CD1c-positive myeloid dendritic cell (primary cell): ENCODE data around the gene PPP1CC.

Source experiments
- DNase-seq: peaks from one replicate; pipeline ENCODE4 v3.0.0-alpha.2; 2016; ENCODE audit errors: extremely low spot score

The PPP1CC gene

DNA sequence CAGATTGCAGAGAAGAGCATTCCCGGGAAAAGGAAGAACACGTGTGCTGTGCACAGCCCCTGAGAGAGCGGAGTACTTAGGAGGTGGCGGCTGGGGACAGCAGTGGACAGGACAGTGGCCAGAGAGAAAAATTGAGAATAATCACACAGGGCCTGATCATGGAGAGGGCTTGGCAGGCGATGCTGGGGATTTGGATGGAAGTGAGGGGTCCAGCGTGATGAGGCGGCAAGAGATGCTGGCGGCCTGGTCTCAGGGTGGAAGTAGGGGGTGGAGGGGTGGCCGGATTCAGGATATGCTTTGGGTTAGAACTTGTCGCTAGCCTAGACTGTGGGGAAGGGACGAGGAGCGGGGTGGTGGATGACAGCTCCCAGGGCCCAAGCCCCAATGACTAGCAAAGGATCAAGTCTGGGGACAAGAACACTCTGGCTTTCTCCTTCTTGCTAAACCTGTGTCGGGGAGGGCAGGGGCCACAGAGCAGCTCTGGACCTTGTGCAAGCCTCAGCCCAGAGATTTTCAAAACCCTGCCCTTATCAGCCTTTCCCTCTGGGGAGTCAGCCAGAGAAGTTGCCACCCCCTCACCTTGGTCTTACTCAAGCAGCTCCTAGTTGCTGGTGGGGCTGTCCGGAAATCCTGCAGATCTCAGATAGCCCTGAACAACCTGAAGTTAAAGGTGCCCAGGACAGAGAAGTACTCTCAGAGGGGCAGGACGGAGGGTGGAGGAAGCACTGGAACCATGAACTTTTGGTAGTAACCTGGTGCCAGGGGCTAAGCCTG is 55.1 kb downstream of the PPP1CC start:
- DNase-seq, result peak; percentile 37

DNA sequence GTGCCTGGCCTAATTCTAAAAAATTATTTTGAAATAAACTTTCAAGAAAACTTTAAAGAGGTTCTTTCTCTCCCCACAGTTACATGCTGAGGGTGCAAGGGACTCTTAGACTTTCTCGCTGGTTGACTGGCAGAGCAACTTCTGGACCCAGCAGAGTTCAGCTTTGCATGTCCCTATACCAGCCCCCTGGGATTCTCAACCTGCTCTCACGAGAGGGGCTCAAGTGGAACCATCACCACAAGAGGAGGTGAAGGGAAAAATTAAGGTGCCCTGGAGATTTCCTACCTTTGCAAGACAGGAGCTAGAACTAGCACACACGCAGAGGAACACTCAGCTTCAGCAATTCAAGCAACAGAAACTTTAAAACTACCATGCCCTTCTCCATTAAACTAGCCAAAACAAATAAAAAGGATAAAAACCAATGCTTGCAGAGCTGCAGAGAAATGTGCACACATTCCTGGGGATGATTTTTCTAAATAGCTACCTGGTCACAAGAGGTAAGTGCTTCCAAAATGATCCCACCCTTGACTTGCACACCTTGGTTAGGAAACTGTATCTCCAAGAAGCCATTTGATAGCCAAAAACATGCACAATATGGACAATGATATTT is 56.3 kb downstream of the PPP1CC start:
- DNase-seq, result no peak

DNA sequence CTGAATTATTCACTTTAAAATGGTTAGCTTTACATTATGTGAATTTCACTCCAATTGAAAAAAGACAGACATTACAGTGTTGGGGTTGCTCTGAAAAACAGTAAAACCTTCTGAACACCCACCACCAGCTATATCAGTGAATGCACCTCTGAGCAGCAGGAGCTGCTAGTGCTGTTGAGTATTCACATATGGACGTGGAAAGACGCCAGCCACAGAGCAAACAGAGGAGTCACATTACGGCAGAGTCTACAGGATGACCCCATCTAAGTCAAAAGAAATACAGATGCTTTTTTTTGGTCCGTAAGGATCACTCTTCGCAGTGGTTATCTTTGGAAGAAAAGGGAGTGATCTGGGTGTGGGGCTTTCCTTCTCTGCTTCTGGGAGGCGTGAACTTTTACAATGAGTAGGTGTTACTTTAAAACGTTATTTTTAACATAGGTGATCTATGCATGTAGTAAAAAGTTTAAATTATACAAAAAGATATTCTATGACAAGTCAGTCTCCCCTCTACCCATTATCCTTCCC is 58.3 kb downstream of the PPP1CC start:
- no peak for DNase-seq

DNA sequence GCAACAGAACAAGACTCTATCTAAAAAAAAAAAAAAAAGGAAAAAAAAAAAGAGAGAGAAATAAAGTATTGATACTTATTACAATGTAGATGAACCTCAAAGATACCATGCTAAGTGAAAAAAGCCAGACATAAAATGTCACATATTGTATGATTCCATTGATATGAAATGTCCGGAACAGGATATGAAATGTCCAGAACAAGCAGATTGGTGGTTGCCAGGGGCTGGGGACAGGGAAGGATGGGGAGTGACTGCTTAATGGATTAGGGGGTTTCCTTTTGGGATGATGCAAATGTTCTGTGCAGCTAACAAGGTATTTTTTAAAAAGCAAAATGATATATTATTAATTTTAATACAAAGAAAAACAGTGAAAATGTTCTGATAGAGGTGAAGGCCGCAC is 58.8 kb downstream of the PPP1CC start:
- DNase-seq, result no peak

DNA sequence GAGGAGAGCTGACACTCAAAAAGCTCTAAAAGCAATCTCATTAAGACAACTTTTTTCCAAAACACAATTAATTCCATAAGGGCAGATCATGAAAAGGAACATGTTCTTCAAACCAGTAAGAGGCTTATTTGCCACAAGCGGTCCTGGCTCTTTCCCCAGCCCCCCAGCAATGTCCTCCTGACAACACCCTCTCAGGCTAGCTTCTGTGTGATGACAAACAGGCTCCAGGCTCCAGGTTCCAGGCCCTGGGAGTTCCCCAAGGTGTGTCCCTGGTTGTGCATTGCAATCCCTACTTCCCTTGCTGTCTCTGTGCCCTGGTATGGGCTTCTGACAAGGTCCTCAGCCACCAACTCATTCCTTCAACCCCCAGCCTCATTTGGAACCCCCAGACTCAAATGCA is 62.7 kb downstream of the PPP1CC start:
- DNase-seq, result no peak

DNA sequence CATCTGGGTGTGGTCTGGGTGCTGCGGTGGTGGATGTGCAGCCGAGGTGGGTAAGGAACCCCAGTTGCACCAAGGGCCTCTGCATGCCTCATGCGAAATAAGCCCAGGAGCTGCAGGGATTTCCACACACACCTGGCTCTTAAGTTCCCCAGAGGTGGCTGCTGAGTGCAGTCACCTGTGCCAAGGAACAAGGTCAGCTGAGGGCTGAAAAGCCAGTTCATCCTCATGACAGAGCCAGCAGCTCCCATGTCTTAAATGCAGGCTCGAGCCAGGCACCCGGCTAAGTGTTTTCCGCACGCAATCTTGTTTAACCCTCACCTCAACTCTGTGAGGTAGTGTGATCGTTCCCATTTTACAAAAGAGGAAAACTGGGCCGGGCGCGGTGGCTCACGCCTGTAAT is 63.5 kb downstream of the PPP1CC start:
- no peak for DNase-seq

DNA sequence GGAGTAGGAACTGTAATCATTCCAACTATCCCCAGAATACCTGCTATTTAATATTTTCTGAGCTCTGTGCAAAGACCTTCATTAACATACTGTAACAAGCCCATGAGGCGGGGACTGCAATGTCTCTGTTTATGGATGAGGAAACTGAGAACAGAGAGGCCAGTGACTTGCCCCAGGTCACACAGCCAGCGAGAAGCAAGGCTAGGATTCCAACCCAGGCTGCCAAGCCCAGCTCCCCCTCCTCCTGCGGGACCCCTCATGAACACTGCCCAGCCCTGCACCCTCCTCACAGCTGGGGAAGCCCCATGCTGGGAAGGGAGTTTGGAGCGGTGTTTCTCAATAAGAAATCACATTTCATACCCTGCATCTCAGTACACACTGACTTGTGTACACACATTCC is 64.7 kb downstream of the PPP1CC start:
- DNase-seq, result no peak

DNA sequence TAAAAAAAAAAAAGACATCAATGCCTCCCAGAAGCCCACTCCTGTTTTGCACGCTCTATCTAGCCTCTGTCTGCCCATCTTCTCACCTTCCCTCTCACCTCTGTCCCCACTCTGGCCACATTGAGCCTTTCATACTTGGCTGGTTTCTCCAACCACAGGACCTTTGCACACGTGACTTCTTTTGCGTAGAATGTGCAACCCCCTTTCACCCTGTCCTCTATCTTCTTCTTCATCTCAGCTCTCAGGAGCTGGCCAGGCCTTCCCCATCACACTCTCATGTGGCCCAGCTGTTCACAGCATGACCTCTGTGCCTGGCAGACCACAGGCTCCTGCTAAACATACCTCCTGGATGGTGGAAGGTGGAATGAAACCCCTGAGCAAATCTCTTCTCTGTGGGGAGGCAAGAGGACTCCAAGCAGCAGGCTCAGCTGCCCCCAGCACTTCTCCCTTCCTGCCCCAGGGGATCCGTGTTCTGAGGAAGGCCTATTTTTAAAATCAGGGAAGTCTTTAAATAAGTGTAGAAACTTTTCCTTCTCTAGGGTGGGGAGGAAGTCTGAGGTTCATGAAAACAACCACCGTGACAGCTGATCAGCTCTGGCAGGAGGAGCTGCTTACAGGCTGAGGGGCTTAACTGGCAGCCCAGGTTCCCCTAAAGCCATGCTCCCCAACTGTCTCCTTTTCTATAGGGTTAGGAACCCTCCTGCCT is 65.3 kb downstream of the PPP1CC start:
- peak; percentile 75 for DNase-seq

DNA sequence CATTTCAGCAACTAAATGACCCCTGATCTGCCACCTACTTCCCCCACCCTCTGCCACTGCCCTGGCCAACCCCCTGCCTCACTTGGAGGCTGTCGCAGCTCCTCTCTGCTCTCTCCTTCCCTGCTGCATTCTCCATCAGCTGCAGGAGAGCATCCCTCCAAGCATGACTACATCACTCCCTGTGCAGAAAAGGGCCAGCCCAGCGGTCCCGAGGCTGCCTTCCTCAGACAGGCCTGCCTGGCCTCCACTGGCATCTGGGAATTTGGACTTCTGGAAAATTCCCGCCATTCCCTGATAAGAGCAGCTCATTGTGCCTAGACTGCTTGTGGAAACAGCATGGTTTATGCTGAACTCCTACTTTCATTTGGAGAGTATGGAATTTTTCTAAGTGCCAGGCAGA is 66.5 kb downstream of the PPP1CC start:
- no peak for DNase-seq

DNA sequence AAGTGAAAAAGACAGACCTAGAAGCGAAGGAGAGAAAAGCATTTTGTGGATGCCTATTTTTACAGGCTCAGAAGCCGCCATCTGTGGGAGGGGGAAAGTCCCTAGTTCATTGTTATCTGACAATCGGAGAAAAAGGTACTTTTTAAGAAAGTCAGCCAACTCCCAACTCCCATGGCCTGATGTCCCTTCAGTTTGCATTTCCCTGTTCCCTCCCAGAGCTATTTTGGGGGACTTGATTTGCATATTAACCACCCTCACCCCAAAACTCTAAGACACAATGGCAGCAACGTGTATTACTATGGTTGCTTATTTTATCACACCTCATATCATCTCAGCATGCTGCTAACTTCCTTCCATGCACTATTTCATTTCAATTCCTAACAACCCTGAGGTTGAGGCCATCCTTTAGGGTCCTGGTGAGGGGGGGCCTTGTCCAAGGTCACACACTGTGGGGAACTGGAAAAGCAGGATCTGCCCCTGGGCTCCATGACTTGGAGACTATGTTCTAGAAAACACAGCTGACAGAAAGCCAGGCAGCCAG is 72.5 kb downstream of the PPP1CC start:
- DNase-seq, result peak; percentile 13
